NCI-H1105 treated with DMSO at 0.1 percent for 48 hours (cell line): ENCODE results near the gene CBFA2T3.

Experiments
- DNase-seq: peaks from one replicate; lab custom pipeline; 2025; lab: John Stamatoyannopoulos, UW

CBFA2T3 gene

DNA sequence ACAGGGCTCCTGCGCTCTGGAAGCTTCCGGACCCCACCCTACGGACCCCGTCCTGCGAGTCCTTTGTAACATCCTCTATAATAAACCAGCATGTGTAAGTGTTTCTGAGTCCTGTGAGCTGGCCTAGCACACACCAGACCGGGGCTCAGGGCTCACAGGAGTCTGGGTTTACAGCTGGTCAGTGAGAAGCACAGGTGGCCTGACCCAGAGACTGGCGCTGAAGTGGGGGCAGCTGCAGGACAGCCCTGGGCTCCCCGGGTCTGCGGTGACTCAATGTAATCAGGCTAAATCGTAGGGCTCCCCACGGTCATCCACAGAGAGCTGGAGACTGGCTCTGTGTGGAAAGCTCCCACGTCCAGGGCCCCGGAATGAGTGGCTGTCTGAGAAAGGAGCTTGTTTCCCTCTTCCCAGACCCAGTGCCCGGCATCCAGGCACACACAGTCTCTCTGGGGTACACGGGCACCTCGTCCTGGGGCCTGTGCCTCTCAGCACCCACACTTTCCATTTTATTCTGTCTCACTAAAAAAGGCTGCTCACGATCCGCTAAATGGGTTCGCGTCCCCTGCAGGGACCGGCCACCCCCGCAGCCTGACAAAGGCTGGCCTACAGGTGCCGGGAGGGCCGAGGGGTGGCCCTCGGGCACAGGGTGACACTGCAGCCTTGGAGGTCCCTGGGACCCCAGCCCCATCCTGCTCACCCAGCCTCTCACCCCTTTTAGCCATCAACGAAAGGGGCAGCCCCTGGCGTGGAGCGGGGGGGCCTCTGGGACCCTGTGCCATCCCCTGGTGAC lies 18.9 kb upstream of the CBFA2T3 start:
- DNase-seq: no peak

DNA sequence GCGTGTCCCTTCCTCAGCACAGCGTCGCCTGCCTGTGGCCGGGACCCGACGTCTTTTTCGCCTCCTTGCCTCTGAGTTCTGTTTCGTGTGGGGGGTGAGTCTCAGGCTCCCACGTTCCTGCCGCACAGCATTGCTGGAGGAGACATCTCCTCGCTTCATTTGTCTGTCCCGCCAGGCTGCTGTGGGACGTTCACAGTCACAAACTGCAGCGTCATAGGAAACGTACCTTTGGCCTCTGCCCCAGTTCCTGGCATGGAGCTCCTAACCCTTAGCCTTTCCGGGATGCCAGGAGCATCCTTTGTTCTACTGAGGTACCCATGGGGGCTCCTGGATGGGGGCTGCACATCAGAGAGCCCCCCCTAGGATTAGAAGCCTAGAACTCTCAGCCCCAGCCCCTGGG lies 18.2 kb upstream of the CBFA2T3 start:
- DNase-seq: no peak

DNA sequence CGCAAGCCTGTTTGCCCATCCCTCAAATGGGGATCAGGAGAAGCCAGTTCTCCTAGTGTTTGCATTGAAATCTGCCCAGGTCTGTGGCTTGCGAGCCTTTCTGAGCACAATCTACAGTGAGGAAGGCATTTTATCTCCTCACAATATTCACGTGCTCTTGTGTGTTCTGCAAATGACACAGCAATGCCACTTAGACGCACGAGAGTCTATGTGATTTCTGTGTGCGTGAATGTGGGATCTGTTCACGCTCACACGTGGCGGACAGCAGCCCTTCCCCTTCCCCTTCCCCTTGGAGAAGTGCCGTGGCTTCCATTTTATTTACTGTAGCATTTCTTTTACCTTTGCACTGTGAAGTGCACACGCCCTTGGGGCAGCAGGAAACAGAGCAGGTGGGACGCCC lies 17.7 kb upstream of the CBFA2T3 start:
- no peak for DNase-seq

DNA sequence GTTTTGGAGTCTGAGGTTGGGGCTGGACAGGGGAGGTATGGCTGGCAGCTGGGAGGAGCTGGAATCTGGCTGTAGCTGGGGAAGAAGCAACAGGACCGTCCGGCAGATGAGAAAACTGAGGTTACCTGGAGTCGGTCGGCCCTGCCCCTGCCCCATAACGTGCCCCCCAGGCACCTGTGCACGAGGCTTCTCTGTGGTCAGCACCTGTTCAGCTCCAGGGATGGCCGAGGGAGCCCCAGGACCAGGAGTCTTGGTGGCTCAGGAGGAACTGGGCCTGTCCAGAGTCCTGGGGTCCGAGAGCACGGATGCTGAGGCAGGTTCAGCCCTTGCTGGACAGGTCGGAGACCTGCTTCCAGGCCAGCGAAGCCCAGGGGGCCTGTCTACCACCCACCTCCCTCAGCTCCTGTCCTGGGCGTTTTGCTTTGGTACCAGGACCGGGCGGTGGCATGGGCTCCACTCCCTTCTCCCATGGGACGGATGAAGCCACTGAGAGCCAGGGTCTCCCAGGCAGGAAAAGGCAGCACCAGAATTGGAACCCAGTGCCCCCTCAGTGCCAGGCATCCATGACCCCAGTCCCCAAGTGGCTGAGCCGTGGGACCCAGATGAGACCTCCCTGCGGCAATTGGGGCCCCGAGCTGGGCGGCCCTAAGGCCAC lies 17.1 kb upstream of the CBFA2T3 start:
- no peak for DNase-seq

DNA sequence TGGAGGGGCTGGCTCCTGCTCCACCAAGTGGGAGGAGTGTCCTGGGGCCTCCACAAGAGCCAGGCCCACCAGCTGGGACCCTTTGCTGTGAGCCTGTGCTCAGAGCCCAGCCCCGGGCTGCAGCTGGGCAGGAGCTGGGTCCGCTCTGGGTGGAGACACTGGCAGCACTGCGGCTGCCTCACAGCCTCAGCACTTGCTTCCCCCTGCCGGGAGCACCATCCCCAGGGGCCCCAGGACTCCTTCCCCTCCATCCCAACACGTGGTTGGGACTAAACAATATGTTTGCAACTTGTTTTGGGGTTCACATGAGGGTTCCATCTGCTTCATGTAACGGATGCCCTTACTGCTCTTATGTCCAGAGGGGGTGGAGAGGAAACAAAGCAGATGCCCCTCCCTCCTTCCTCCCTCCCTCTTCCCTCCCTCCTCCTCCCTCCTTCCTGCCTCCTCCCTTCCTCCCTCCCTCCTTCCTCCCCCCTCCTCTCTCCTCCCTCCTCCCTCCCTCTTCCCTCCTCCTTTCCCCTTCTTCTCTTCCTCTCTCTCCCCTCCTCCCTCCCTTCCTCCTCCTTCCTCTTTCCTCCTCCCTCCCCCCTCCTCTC lies 16.3 kb upstream of the CBFA2T3 start:
- no peak for DNase-seq

DNA sequence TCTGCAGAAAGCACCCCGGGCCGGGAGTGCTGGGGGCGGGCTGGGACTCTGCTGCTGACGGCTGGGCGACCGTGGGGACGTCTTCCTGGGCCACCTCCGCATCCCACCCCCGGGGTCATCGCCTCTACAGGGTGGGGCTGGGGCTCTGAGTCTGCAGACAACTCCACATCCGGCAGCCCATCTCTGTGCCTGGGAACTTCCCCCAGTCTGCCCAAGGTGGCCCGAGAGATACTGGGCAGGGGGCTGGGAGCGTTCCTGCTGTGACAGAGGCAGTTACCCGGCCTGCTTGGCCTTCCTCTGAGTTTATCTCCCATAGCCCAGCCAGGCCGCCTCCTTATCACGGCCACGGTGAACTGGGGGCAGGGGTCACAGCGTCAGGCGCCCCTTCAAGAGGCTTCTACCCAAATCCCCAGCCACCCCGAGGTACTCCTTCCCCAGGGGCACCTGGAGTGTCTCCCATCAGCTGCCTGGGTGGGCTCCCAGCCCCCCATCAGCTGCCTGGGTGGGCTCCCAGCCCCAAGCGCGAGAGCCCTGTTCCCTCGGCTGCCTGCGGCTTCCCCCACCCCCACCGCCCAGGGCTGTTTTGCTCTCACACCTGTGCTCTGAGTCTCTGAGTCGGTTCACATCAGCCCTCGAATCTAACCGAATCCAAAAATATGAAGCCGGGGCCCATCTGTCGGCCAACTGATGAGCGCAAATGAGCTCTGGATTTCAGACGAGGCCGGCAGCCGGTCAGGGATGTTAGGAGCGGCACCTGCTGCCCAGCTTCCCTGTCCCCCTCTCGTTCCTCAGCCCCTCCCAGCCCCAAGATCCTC lies 15.6 kb upstream of the CBFA2T3 start:
- no peak for DNase-seq

DNA sequence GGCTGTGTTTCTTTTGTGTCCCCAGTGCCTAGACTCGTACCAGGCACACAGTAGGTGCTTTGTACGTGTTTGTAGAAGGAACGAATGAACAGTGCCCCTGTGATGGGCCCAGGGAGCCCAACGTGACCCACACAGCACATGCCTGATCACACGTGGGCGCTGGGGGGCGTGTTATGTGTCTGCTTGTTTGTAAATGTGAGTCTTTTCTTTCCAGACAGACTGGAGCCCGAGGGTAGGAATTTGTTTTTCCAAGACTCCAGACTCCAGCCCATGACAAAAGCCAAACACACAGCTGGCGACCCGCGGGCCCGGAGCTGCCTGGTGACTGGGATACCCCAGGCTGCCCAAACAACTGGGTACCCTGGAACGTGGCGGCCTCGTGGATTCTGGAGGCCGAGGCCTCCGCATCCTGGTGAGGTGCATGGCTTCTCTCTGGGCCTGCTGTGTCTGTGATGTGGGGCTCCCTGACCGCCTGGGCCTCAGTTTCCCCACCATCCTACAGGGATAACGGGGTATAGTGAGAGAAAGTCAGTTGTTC lies 14.9 kb upstream of the CBFA2T3 start:
- no peak for DNase-seq

DNA sequence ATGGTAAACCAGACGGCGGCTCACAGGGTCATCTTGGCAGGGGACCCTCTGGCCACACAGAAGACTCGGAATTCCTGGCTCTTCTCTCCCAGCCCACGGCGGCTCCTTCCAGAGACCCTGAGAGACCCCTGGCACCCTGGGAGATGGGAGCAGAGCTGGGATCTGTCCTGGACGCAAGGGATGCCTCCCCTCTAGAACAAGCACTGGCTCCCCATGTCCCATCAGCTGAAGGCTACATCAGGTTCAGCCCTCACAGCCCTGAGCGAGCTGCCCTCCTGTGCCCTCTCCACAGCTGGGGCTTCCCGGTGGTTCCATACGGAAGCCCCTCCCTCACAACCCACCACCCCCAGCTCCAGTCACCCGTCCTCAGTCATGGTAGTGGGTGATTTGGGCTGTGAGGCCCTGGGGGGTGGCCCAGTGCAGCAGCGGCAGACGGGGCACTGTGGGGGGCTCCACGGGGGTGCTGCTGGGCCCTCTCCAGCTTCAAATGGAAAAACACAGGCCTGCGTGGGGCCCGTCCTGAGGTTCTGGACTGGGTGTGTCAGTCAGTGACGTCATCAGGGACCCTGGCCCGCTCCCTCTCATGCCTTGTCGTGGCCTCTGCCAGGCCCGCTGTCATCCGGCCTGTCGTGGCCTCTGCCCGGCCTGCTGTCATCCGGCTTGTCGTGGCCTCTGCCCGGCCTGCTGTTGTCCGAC lies 13.0 kb upstream of the CBFA2T3 start:
- no peak for DNase-seq

DNA sequence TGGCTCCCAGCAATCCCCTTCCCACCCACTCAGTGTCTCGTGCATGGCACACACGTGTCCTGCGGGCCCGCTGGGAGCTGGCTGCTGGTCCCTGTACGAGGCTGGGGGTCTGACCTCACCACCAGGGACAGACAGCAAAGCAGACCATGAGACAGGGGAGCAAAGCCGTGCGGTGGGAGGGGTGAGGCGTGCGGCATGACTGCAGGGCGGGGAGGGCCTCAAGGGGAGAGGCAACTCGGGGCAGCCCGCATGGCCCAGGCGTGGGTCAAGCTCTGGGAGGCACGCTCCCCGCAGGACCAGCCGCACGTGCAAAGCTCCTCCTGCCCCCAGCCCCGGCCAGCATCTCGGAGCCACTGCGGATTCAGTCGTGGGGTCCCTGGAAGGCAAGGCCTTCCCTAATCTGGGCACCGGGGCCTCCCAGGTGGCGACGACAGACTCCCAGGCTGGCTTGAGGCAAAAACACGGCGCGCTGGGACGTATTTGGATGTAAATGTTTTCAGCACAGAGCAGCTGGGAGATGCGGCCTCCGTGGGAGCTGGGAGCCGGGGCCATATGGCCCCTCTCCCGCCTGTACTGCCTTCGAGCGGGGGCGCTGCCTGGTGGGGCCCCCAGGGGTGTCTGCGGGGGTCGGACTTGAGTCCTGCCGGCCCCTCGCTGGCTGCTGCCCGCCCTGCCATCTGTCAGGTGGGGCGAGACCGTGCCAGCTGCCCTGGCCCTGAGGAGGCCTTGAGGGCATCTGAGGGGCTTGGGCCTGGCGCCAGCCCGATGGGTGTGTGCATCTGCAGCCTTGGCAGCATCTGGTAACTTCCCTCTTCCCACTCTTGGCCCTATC lies 12.2 kb upstream of the CBFA2T3 start:
- DNase-seq: peak; percentile 65

DNA sequence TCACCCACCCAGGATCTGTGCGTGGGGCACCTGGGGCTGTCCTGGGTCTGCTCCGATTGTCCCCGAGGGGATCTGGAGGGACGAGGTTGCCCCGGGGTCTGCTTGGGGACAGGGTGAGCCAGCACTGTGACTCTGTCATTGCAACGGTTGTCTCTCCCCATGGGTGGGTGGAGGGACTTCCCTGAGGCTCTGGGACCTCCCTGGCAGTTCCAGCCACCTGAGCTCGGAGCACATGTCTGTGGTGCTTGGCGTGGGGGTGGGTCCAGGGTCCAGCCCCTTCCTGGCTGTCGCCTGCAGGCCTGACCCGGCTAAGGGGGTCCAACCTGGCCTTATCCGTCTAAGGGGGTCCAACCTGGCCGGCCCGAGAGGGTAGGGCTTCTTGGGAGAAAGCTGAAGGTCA lies 8.5 kb upstream of the CBFA2T3 start:
- no peak for DNase-seq

DNA sequence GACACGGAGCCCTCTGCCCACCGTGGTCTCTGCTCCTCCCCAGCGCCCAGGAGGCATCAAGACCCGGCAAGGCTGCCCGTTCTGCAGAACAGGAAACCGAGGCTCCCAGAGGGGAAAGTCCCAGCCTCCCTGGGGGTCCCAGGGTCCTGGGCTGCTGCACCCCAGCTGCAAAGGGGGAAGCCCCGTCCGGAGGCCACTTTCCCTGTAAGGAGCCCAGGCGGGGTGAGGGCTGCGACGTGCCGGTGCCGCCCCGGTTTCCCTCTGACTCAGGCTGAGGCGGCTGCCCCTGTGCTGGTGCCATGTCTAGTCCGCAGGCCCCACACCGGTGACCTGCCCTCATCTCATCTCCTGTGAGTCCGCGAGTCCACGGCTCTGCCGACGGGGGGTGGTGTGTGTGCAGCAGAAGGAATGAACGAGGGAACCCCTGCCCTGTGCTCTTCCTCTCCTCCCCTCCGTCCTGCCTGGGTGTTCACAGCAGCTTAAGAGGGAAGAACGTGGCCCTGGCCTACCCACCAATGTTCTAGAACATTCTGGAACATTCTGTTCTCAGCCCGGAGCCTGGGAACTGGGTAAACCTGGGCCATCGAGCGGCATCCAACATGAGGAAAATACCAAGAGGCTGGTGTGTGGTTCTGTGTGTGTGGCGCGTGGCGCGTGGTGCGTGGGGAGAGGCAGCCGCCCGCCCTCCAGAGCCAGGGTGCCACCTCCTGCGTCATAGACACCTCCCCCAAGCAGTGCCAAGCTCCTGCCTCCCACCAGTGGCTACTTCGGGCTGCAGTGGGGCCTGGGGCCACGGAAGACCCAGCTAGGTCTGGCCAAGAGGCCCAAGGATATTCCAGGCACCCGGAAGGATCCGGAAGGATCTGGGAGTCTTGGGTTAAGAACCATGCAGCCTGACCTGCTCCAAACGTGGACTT lies 7.0 kb upstream of the CBFA2T3 start:
- no peak for DNase-seq

DNA sequence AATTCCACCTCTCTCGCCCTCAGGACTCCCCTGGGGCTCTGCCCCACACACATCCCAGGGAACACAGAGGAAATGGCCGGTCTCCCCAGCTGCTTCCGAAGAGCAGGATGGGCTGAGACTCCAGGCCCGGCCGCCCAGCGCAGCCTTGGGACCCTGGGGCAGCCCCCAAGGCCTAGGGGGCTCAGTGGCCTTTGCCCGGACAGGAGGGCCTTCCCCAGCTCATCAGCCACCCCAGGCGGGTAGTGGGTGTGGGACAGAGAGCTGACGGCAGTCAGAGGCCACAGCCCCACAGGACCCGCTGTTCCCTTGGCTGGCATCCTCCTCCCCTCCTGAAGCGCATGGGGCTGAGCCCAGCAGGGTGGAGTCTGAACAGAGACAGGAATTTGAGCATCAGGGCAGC lies 6.2 kb upstream of the CBFA2T3 start:
- DNase-seq: no peak

DNA sequence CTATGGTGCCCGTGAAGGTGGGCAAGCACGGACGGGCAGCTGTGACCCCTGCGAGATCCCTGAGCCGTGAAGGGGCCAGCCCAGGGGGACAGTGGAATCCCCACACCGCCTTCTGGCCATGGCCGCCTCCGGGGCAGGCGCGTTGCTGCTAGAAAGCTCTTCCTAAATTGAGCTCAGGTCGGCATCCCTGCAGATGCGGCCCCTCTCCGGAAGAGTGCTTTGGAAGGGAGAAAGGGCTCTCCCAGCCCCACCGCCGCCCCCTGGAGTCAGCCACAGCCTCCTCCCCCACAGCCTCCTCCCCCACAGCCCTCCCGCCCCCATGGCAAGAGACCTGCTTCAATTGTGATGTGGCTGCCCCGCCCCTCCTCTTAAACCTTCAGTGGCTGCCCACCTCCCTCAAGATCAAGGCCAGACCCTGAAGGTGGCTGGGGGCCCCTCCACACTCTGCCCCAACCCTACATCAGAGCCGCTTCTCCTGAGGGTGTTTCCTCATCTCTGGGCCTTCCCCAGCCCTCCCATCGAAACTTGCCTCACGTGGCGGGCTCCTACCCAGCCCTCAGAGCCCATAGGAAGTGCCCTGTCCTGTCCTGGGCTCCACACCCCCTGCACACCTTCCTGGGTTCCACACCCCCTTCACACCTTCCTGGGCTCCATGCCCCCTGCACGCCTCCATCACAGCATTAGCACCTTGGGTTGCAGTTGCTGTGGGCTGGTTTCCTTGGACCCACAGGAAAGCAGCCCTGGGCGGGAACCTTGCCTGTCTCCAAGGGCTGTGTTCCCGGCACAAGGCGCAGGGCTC lies 5.5 kb upstream of the CBFA2T3 start:
- DNase-seq: no peak

DNA sequence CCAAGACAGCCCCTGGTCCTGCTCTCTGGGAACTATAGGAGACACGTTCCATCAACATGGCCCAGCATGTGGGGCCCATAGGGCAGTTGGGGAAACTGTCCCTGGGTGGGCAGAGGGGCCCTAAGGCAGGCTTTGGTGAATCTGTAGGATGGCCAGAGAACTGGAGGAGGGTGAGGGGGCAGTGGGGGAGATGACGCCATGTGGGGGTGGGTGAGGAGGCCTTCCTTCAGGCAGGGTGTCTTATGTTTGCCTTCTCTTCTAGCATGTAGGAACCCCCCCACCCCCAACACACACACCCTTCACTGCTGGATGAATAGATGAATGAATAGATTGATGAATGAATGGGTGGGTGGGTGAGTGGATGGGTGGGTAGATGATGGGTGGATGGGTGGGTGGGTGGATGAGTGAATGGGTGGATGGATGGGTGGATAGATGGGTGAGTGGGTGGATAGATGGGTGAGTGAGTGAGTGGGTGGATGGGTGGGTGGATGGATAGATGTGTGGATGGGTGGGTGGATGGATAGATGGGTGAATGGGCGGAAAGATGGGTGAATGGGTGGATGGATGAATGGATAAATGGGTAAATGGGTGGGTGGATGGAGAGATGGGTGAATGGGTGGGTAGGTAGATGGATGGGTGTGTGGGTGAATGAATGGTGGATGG lies 2.5 kb upstream of the CBFA2T3 start:
- no peak for DNase-seq

DNA sequence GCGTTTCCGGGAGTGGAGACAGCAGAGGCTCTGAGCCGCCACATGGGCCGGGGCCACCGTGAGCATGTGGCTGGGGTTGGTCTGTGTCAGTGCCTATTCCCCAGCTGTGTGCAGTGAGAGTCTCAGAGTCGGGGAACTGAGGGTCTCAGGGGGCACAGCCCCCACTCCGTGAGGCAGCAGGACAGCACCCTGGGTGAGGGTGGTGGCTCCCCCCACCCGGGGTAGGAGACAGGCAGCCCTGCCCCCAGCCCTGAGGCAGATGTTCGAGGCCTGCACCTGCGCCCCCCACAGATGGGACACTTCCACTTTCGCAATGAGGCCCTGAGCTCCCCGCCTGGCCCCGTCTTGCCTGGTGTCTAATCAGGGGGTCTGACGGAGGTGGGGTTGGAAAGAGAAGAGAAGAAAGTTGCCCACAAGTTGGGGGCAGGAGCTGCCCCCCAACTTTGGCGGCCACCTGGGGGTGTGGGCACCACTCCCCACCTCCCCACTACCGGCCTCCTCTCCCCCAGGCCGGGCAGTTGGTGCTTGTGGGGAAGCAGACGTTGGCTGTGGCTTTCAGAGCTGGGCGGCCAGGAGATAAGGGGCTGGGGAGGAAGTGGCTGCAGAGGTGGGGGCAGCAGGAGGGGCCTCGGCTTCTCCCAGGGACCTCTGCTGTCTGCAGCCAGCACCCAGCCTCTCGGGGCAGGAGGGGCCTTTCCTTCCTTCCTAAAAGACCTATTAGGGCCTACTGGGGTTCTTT lies 1.8 kb upstream of the CBFA2T3 start:
- no peak for DNase-seq

DNA sequence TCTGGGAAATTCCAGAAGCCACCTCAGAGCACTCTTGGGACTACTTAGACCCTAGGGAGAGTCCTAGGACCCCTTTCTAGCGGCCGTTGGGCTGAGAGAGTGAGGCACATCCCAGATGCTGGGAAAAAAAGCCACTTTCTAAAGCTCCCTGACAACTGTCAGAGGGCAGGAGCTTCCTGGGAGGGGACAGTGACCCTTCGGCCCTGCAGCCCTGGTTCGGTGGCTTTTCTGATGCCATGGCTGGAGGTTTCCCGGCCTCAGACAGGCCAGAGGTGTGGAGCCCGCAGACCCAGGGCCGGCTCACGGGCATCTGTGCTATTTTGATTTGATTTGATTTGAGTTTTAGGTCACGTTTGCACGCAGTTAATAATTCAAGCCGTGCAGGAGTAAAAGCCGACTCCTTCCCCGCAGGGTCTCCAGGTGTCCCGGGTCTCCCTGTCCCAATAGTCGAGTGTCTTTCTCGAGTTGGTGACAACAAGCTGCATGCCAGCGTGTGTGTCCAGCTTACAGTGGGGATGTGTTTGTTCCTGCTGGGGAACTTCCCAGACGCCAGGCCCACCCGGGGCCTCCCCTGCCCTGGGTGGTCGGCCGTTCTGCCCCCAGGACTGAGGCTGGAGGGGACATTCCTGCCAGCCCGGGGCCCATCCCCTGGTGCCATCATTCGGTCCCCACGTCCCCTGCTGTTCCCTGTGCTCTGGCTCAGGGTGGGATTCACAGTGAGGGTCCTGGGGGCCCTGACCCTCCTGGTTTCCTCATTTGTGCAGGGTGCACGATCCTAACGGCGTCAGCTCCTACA lies 1.0 kb upstream of the CBFA2T3 start:
- DNase-seq: no peak
